Retinal pigment epithelial cell (primary cell): ENCODE measurements around the gene ZNF764.

ENCODE experiments used
- DNase-seq: peaks from one replicate; pipeline ENCODE4 v3.0.0-alpha.2; 2010; ENCODE audit warnings: low read depth
- H3K4me3 ChIP-seq: 2 replicates; pipeline ENCODE4 v1.5.1; 2011; ENCODE audit warnings: mild to moderate bottlenecking, low read length, control low read depth, moderate library complexity
- TF ChIP-seq, protein P1 (sequence below): conservative IDR thresholded peaks from 2 replicates; pipeline ENCODE4 v1.5.1; 2011; ENCODE audit warnings: low read depth, low read length, control low read depth, inconsistent platforms

The ZNF764 gene

DNA sequence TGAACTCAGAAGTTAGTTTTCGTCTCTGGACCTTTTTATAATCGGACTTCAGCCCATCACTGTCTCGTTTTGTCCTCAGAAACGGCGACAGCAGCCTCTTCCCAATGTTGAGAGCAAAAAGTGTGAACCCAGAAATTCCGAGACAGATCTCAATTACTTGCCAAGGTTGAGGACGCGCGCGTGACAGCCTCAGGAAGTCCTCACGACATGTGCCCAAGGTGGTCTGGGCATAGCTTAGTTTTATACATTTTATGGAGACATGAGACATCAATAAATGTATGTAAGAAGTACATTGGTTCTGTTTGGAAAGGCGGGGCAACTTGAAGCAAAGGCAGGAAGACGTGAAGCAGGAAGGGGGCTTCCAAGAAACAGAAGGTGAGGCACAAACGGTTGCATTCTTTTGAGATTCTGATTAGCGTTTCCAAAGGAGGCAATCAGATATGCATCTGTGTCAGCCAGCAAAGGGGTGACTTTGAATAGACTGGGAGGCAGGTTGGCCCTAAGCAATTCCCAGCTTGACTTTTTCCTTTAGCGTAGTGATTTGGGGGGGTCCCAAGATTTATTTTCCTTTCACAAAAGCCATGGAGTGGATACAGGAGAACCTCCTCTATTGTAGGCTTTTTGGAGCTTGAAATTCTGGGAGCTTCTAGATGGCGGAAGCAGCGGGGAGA, 22.9 kb downstream of the ZNF764 start:
- H3K4me3 ChIP-seq, result peak overlapping the region; percentile 59
- no peak for DNase-seq
- TF ChIP-seq, protein P1, sequence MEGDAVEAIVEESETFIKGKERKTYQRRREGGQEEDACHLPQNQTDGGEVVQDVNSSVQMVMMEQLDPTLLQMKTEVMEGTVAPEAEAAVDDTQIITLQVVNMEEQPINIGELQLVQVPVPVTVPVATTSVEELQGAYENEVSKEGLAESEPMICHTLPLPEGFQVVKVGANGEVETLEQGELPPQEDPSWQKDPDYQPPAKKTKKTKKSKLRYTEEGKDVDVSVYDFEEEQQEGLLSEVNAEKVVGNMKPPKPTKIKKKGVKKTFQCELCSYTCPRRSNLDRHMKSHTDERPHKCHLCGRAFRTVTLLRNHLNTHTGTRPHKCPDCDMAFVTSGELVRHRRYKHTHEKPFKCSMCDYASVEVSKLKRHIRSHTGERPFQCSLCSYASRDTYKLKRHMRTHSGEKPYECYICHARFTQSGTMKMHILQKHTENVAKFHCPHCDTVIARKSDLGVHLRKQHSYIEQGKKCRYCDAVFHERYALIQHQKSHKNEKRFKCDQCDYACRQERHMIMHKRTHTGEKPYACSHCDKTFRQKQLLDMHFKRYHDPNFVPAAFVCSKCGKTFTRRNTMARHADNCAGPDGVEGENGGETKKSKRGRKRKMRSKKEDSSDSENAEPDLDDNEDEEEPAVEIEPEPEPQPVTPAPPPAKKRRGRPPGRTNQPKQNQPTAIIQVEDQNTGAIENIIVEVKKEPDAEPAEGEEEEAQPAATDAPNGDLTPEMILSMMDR, result no peak

DNA sequence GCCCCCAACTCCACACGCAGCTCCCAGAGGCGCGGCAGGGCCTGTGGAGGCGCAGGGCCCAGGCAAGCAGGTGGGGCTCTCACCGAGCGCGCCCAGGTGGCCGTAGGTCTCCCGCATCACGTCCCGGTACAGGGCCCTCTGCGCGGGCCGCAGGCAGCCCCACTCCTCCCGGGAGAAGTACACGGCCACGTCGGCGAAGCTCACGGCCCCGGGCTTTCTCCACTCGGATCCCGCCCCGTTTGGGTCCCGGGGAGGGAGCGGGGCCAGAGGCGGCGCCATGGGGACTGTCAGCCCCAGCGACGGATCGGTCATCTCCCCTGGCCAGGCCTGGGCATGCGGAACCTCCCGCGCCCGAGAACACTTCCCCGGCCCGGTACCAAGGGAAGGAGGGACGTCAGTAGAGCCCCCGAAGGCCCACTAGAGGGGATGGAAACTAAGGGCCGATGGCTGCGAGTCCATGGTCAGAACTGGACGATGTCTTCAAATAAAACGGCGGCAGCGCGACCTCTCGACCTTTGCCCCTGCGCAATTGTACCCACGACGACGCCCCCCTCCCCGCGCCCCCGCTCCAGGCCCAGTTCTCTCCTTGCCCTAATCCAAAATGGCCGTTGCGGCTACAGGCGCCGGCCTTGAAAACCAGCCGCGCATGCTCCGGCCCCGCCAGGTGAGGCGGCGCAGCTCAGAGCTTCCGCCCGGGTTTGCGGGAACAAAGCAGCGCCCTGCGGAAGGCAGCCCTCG, 23.6 kb downstream of the ZNF764 start, which contains the start of gene ZNF747:
Gene ZNF747 (minus strand): TSS at position 491 of the 738 bp plus-strand sequence. CDS start 179 bp downstream, at position 312.
- TF ChIP-seq, protein P1, result no peak
- H3K4me3 ChIP-seq, result peak within 1 kb of the TSS; percentile 59
- DNase-seq, result peak; percentile 39

DNA sequence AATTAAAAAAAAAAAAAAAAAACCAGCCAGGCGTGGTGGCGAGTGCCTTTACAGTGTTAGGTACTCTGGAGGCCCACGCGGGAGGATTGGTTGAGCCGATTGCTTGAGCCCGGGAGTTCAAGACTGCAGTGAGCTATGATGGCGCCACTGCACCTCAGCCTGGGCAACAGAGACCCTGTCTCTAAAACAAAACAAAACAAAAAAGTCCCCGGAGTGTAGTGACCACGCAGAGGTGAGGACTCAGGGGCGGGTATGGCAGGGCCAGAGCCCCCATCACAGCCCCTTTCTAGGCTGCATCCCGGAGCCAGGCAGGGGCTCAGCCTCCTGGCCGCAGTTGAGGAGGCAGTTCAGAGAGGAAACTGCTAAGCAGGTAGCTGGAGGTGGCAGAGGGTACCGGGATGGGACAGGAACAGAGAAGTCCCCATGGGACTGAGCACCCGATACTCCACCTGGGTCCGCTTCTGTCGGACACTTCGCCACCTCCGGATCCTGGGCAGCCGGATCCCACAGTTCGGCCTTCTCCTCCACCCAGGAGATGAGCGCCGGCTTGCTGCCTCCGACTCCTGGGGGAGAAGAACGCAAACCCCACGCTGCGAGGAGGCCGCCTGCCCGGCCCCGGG, 24.3 kb downstream of the ZNF764 start:
- H3K4me3 ChIP-seq, result peak overlapping the region; percentile 59
- TF ChIP-seq, protein P1, result no peak
- DNase-seq, result no peak

DNA sequence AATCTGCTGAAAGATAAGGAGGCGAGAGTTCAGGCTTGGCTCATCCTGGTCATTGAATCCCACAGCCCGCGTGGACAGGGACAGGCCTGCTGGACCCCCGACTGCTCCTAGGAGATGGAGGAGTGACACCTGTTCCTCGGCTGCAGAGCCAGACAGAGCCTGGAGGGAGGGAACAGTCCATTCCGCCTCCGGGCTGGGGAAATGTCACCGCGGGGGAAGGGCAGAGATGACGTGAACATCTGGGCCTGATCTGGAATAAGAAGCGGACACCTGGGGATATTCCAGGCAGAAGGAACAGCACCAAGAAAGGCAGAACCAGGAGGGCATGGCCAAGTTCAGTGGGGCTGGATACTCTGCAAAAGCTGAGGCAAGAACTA, 25.0 kb downstream of the ZNF764 start:
- TF ChIP-seq, protein P1, result no peak
- no peak overlapping the region for H3K4me3 ChIP-seq
- no peak for DNase-seq

DNA sequence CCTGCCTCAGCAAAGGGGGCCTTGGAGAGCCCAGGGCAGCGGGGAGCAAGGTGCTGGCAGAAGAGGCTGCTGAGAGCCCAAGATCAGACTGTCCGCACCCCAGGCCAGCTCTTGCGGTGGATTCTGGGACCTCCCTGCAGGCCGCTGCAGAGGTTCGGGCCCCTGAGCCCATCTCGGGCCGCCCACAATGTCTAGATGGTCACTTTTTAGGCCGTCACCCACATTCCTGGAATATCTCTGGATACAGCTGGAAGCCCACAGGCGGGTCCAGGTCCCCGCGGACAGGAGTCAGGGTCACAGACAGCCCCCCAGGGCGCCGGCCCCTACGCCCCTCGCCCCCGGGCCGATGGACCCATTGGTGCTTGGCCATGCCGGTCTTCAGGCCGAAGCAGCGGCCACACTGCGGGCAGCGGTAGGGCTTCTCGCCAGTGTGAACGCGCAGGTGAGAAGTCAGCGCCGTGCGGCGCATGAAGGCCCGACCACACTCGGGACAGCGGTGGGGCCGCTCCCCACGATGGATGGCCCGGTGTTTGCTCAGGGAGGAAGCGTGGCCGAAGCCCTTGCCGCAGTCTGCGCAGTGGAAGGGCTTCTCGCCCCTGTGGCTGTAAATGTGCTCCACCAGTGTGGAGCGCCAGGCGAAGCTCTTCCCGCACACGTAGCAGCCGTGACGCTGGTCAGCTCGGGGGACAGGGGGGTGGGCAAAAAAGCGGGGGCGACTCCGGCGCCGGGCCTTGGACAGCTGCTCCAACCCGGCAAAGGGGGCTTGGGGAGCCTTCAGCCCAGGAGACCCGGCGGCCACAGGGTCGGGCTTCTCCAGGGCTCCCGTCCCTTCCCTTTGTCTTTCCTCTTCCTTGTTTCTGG, 25.7 kb downstream of the ZNF764 start:
- DNase-seq, result no peak

More for the DNA sequence above, 25.7 kb downstream of the ZNF764 start:
- TF ChIP-seq, protein P1, result no peak
- H3K4me3 ChIP-seq, result no peak overlapping the region
